ENCODE results near the gene WDR88.

The WDR88 gene

GRCh38 chr19:33194532-33194885, 62.6 kb downstream of the WDR88 start:
- Histone ChIP-seq H3K27me3 (replicated peaks) (no peaks in the 10 kb centered on the region), H3K27ac (no peak overlapping the region), H3K4me3 (ENCODE audit: low read depth, low read length) (peak overlapping the region; percentile 58), H3K36me3 (replicated peaks) (no peaks in the 10 kb centered on the region)
- no peak for TF ChIP-seq CTCF (IDR thresholded peaks at IDR 0.05; ENCODE audit: low read depth, low read length, missing control alignments)
- DNase-seq = no peak
- in situ Hi-C loops (cut with HindIII; ENCODE audit: low pct_ligation_motif_present, low sequenced_read_pairs) = no loop called here

GRCh38 chr19:33194886-33195644, 63.2 kb downstream of the WDR88 start:
- no peak for DNase-seq
- in situ Hi-C loops (cut with HindIII; ENCODE audit: low pct_ligation_motif_present, low sequenced_read_pairs) = no loop called here
- Histone ChIP-seq H3K27me3 (replicated peaks) (no peaks in the 10 kb centered on the region), H3K36me3 (replicated peaks) (no peaks in the 10 kb centered on the region), H3K4me3 (ENCODE audit: low read depth, low read length) (peak overlapping the region; percentile 58), H3K27ac (no peak overlapping the region)
- no peak for TF ChIP-seq CTCF (IDR thresholded peaks at IDR 0.05; ENCODE audit: low read depth, low read length, missing control alignments)

- TF ChIP-seq CTCF (IDR thresholded peaks at IDR 0.05; ENCODE audit: low read depth, low read length, missing control alignments) = no peak
- no peak for DNase-seq
- no peaks in the 10 kb centered on the region for H3K27me3 ChIP-seq (replicated peaks)
- H3K4me3 ChIP-seq (ENCODE audit: low read depth, low read length) = peak overlapping the region; percentile 58
- H3K27ac ChIP-seq = no peak overlapping the region
- no peaks in the 10 kb centered on the region for H3K36me3 ChIP-seq (replicated peaks)
- in situ Hi-C loops (cut with HindIII; ENCODE audit: low pct_ligation_motif_present, low sequenced_read_pairs) = no loop called here
Measured at GRCh38 chr19:33195645-33196347, 63.9 kb downstream of the WDR88 start.

- no peak for TF ChIP-seq CTCF (IDR thresholded peaks at IDR 0.05; ENCODE audit: low read depth, low read length, missing control alignments)
- no peak overlapping the region for H3K4me3 ChIP-seq (ENCODE audit: low read depth, low read length)
- in situ Hi-C loops (cut with HindIII; ENCODE audit: low pct_ligation_motif_present, low sequenced_read_pairs) = no loop called here
- no peak for DNase-seq
- no peaks in the 10 kb centered on the region for H3K36me3 ChIP-seq (replicated peaks)
- no peaks in the 10 kb centered on the region for H3K27me3 ChIP-seq (replicated peaks)
- no peak overlapping the region for H3K27ac ChIP-seq
Measured at GRCh38 chr19:33196446-33197193, 64.7 kb downstream of the WDR88 start.

- no peak for TF ChIP-seq CTCF (IDR thresholded peaks at IDR 0.05; ENCODE audit: low read depth, low read length, missing control alignments)
- DNase-seq = no peak
Measured at GRCh38 chr19:33197591-33198000, 65.7 kb downstream of the WDR88 start.

More at GRCh38 chr19:33197591-33198000, 65.7 kb downstream of the WDR88 start:
- no peaks in the 10 kb centered on the region for H3K36me3 ChIP-seq (replicated peaks)
- H3K27ac ChIP-seq = no peak overlapping the region
- H3K27me3 ChIP-seq (replicated peaks) = no peaks in the 10 kb centered on the region
- H3K4me3 ChIP-seq (ENCODE audit: low read depth, low read length) = no peak overlapping the region
- in situ Hi-C loops (cut with HindIII; ENCODE audit: low pct_ligation_motif_present, low sequenced_read_pairs) = no loop called here
